Activated CD4-positive, alpha-beta T cell treated with anti-CD3 and anti-CD28 coated beads, Interleukin-2, amount 10 ng/mL, durations not matched to agents 24 days and 14 days (primary cell): ENCODE data around the gene ABCC8. TPM values are rescaled to one million over a fixed set of nuclear protein-coding genes. Genes with fewer than 3 reads are reported as not detected.
A peak's percentile ranks its signal among the peaks of the same experiment; 100 is the strongest.

ENCODE experiments used
- DNase-seq: peaks from one replicate; pipeline ENCODE4 v3.0.0; 2022
- H3K27ac Mint-ChIP-seq: one replicate; pipeline ENCODE4 v1.8.0; 2022; ENCODE audit warnings: mild to moderate bottlenecking, mixed read lengths
- H3K27me3 Mint-ChIP-seq: one replicate; pipeline ENCODE4 v1.8.0; 2022; ENCODE audit warnings: mixed read lengths
- H3K36me3 Mint-ChIP-seq: one replicate; pipeline ENCODE4 v1.8.0; 2022; ENCODE audit warnings: low read depth, mild to moderate bottlenecking, mixed read lengths
- H3K4me1 Mint-ChIP-seq: one replicate; pipeline ENCODE4 v1.8.0; 2021; ENCODE audit warnings: mixed read lengths
- H3K4me3 Mint-ChIP-seq: one replicate; pipeline ENCODE4 v1.8.0; 2022; ENCODE audit warnings: mild to moderate bottlenecking, moderate library complexity, mixed read lengths
- H3K9me3 Mint-ChIP-seq: one replicate; pipeline ENCODE4 v1.8.0; 2021; ENCODE audit warnings: mixed read lengths
- intact Hi-C: fragments of 100-400 bp; cut with micrococcal nuclease; formaldehyde crosslinking; loops from one replicate; pipeline ENCODE4 v1.15.1; 2023
- total RNA-seq: library from RNA; stranded (reverse); gene quantifications from 2 replicates; pipeline ENCODE4 v1.2.3, GENCODE V29; 2022

ABCC8 gene
- total RNA-seq, 1 donor from 2014 or later, result not detected

DNA sequence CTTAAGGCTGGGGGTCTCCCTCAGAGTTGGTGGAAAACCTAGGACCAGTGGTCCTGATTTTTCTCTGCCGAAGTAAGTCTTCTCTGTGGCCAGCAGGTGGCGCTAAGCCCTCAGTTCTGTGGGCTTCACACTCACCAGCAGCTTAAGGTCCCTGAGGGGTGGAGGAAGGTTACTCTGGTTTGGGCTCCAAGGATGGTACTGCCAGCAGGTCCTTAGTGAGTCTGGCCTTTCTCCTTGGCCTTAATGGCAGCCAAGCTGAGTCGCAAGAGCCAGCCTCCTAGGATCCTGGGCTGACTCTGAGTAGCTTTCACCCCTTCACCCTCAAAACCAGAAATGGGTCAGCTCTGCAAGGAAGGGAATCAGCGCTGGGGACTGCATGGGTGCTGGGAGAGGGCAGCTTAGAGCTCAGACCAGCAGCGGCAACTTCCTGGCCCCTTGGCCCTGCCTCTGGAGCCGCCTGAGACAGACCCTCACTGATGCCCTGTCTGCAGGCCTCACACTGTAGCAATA, 92.6 kb downstream of the ABCC8 start:
- H3K27ac Mint-ChIP-seq, result no peak overlapping the region
- H3K9me3 Mint-ChIP-seq, result no peaks in the 10 kb centered on the region
- intact Hi-C loops, result loop anchor here (1.0 to 10.0 kb wide), 4 partner anchors 120 to 351 kb away; partner anchors contain the start of gene KCNC1
- H3K27me3 Mint-ChIP-seq, result peaks cover 11% of the 10 kb centered on the region
- peaks cover 3% of the 10 kb centered on the region for H3K4me1 Mint-ChIP-seq
- DNase-seq, result peak; percentile 92
- no peak overlapping the region for H3K4me3 Mint-ChIP-seq
- H3K36me3 Mint-ChIP-seq, result peaks cover 4% of the 10 kb centered on the region

DNA sequence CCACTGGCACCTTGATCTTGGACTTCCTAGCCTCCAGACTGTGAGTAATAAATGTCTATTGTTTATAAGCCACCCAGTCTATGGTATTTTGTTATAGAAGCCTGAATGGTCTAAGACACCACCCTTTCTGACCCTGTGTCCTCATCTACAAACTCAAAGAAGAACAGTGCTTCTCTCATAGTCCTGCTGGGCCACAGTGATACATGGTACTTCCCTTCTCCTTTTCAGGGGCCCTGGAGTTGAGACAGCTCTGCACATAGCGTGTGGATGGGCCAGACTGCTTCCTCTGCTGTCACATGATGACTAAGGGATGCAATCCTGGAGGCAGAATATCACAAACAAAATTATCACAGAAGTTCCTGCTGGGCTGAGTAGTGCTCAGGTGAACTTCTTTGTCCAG, 93.2 kb downstream of the ABCC8 start:
- Mint-ChIP-seq H3K4me3 (no peak overlapping the region), H3K27me3 (peaks cover 11% of the 10 kb centered on the region), H3K36me3 (peaks cover 4% of the 10 kb centered on the region), H3K9me3 (no peaks in the 10 kb centered on the region), H3K27ac (no peak overlapping the region), H3K4me1 (peaks cover under 1% of the 10 kb centered on the region)
- no peak for DNase-seq
- intact Hi-C loops, result loop anchor here (10.0 kb wide), 1 partner anchor 351 kb away; the partner anchor contains the start of gene KCNC1

DNA sequence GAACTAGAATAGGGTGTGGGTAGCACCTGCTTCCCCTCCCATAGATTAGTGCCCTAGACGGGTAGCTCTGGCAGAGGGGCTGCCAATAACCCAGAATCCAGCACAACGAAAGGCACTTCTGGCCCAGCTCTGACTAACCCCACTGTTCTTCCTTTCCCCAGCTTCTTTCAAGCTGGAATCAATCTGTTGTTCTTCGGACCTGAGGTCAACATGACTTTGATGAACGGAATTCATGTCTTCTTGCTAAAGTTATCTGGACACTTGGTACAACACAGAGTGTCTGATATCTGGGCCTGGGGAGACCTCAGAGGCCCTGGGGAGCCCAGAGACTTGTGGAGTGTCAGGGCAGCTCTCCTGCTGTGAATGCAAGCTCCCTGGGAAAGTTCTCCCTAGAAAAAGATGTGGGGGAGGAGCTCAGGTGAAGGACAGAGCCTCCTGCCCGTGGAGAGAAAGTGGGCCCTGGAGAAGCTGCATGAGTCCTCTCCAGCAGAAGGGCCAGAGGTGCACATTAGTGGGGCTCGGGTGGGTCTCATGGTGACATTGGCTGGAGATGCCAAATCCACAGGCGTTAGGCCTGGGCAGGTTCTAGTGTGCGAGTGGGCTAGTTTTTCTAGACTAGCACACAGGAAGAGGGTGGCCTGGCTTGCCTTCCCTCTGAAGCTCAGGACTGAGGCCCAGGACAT, 94.5 kb downstream of the ABCC8 start:
- intact Hi-C loops, result loop anchor here (10.0 kb wide), 1 partner anchor 353 kb away; the partner anchor contains the start of gene KCNC1
- Mint-ChIP-seq H3K9me3 (no peaks in the 10 kb centered on the region), H3K36me3 (peaks cover 4% of the 10 kb centered on the region), H3K4me3 (no peak overlapping the region), H3K27ac (no peak overlapping the region), H3K4me1 (no peaks in the 10 kb centered on the region), H3K27me3 (peaks cover 7% of the 10 kb centered on the region)
- DNase-seq, result no peak

DNA sequence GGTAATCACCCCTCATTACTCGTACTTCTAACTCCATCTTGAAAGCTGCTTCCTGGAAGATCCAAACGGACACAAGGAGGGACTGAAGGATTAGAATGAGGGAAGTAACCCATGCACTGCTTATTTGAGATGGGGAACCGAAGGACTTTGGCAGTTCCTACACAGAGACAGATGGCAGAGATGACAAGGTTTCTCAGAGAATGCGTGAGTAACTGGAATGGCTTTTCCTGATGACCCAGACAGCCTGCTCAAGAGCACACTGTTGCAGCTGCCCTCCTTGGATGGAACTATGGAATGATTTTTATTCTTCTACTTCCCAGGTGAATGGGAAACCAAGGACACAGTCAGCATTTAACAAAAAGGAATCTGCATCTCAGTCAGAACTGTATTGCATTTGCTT, 95.5 kb downstream of the ABCC8 start:
- H3K27me3 Mint-ChIP-seq, result peaks cover 6% of the 10 kb centered on the region
- no peak overlapping the region for H3K27ac Mint-ChIP-seq
- no peaks in the 10 kb centered on the region for H3K4me1 Mint-ChIP-seq
- H3K36me3 Mint-ChIP-seq, result peaks cover 4% of the 10 kb centered on the region
- DNase-seq, result no peak
- intact Hi-C loops, result loop anchor here (10.0 kb wide), 1 partner anchor 354 kb away; the partner anchor contains the start of gene KCNC1
- no peak overlapping the region for H3K4me3 Mint-ChIP-seq
- H3K9me3 Mint-ChIP-seq, result no peaks in the 10 kb centered on the region

DNA sequence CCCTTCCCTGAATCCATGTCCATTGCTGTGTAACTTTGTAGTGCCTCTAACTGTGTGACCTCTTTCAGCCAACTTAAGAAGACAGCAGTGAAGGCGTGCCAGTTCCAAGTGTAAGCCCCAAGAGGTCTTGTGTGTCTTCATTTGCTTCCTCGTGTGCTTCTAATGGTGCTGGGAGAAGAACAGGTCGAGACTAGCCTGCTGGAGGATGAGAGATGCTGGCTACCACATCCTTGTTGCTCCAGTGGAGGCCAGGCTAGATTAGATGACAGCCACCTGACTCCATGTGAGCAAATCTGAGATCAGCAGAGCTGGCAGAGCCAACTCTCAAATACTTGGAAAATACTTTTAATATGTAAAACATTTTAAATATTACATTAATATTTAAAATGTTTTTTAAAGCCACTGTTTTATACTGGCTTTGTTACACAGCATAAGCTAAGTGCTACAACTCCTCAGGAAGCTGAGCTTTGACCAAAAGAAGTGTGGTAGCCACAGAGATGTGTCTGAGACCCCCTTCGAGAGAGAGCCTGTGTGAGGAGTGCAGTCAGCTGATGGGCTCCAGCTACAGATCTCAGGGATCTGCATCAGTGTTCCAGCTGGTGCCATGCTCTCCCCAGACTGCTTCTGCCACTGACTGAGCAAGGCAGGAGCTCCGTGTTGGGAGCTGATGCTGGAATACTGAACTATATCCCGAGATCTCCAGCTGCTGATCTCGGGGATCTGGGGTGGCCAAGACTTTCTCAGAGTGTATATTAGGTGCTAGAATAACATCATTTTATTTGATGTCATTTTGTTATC, 97.1 kb downstream of the ABCC8 start:
- peaks cover 2% of the 10 kb centered on the region for H3K27me3 Mint-ChIP-seq
- peaks cover 4% of the 10 kb centered on the region for H3K36me3 Mint-ChIP-seq
- H3K27ac Mint-ChIP-seq, result no peak overlapping the region
- H3K9me3 Mint-ChIP-seq, result no peaks in the 10 kb centered on the region
- intact Hi-C loops, result loop anchor here (10.0 kb wide), 1 partner anchor 355 kb away; the partner anchor contains the start of gene KCNC1
- H3K4me3 Mint-ChIP-seq, result no peak overlapping the region
- H3K4me1 Mint-ChIP-seq, result no peaks in the 10 kb centered on the region
- DNase-seq, result no peak

DNA sequence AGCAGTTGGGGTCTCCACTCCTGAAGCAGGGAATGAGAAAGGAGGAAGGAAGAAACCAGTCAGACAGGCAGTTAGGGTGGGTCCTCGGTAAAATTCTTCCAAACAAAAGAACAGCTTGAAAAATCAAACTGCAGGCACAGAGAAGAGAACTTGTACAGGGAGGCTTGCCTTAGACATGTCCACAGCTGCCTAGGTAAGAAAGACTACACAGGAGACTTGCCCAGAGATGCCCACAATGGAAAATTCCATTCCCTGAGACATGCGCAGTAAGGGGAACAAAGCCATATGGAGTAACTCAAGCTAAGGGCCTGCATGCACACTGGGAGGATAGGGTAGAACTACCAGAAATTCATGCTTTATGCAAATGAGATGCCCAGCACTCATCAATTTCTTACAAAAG, 98.0 kb downstream of the ABCC8 start:
- no peak overlapping the region for H3K27ac Mint-ChIP-seq
- no peaks in the 10 kb centered on the region for H3K9me3 Mint-ChIP-seq
- no peak for DNase-seq
- intact Hi-C loops, result no loop called here
- peaks cover 5% of the 10 kb centered on the region for H3K36me3 Mint-ChIP-seq
- H3K4me3 Mint-ChIP-seq, result no peak overlapping the region
- no peaks in the 10 kb centered on the region for H3K4me1 Mint-ChIP-seq
- H3K27me3 Mint-ChIP-seq, result peaks cover 2% of the 10 kb centered on the region

DNA sequence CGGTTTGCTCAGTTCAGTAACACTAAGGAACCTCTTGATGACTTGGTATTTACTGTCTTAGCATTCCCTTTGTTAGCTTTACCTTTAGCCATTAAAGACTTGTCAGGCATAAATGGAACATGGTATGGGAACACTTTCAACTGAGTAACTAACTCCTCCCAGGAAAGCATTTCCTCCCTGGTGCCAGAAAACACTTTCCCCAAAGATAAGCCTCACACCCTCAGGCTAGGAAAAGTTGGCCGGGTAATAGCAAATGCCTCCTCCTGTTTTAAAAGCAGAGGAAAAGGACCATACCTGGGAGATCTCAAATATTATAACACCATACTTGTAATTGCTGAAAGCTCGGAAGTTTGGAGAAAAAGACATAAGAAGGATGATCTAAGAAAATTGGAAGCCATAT, 100.2 kb downstream of the ABCC8 start:
- Mint-ChIP-seq H3K9me3 (peaks cover 11% of the 10 kb centered on the region), H3K4me3 (no peak overlapping the region), H3K27me3 (peaks cover 1% of the 10 kb centered on the region), H3K36me3 (peaks cover 19% of the 10 kb centered on the region), H3K4me1 (no peaks in the 10 kb centered on the region), H3K27ac (no peak overlapping the region)
- intact Hi-C loops, result no loop called here
- DNase-seq, result no peak

DNA sequence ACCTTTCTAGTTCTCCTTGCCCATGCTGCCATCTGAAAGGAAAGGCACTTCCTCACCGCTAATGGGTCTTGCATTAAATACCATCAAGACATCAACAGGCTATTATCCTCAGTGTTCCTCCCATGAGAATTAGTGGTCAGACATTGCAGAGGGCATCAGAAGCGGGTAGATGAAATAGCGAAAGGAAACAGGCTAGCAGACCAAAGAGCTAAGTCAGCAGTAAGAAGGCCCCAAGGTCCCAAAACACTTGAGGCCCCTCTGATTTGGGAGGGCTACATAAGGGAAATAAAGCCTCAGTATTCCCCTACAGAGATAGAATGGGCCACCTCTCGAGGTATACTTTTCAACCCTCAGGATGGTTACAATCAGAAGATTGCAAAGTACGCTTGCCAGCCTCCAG, 101.1 kb downstream of the ABCC8 start:
- no peak for DNase-seq
- peaks cover 28% of the 10 kb centered on the region for H3K36me3 Mint-ChIP-seq
- peaks cover 20% of the 10 kb centered on the region for H3K9me3 Mint-ChIP-seq
- H3K27me3 Mint-ChIP-seq, result no peaks in the 10 kb centered on the region
- no peak overlapping the region for H3K4me3 Mint-ChIP-seq
- H3K4me1 Mint-ChIP-seq, result no peaks in the 10 kb centered on the region
- no peak overlapping the region for H3K27ac Mint-ChIP-seq
- intact Hi-C loops, result no loop called here

DNA sequence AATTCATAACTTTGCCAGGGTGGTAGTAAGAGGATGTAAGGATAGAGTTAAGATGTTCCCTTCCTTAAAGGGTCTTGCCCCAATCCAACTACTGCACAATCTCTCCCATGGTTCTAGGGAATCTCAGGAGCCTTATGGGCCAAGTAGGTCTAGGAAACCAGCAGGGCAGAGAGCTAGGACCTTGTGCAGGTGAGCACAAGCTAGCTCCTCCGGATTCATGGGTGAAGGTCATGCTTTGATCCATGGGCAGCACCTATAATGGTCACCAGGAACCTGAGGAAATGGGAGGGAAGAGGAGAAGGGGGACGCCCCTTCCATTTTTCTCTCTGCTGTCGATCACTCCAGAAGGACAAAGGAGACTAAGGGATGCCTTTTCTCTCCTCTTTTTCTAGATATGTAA, 105.0 kb downstream of the ABCC8 start:
- no peak overlapping the region for H3K4me3 Mint-ChIP-seq
- peaks cover 44% of the 10 kb centered on the region for H3K36me3 Mint-ChIP-seq
- H3K27me3 Mint-ChIP-seq, result no peaks in the 10 kb centered on the region
- intact Hi-C loops, result no loop called here
- peaks cover 10% of the 10 kb centered on the region for H3K4me1 Mint-ChIP-seq
- H3K27ac Mint-ChIP-seq, result no peak overlapping the region
- H3K9me3 Mint-ChIP-seq, result peaks cover 31% of the 10 kb centered on the region
- DNase-seq, result no peak

DNA sequence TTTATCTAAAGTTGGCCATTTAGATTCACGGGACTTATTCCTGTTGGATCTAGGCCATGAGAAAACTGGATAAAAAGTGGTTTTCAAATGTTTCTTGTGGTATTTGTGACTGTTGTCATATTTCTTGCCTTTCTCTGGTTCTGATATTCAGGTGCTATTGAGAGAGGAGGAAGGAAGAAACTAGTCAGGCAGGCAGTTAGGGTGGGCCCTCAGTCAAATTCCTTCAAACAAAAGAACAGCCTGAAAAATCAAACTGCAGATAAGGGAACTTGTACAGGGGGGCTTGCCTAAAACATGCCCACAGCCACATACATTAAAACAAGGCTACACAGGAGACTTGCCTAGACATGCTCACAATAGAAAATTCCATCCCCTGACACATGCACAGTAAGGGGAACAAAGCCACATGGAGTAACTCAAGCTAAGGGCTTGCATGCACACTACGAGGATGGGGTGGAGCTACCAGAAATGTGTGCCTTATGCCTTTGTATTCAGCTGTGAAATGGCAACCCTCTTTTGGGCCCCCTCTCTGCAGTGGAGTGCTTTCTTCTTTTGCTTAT, 106.9 kb downstream of the ABCC8 start:
- Mint-ChIP-seq H3K4me1 (peaks cover 10% of the 10 kb centered on the region), H3K36me3 (peaks cover 47% of the 10 kb centered on the region), H3K4me3 (no peak overlapping the region), H3K9me3 (peaks cover 31% of the 10 kb centered on the region), H3K27me3 (peaks cover 5% of the 10 kb centered on the region), H3K27ac (peak overlapping the region; percentile 40)
- intact Hi-C loops, result loop anchor here (1.0 kb wide), 1 partner anchor 138 kb away; no protein-coding TSS in a partner anchor
- no peak for DNase-seq

DNA sequence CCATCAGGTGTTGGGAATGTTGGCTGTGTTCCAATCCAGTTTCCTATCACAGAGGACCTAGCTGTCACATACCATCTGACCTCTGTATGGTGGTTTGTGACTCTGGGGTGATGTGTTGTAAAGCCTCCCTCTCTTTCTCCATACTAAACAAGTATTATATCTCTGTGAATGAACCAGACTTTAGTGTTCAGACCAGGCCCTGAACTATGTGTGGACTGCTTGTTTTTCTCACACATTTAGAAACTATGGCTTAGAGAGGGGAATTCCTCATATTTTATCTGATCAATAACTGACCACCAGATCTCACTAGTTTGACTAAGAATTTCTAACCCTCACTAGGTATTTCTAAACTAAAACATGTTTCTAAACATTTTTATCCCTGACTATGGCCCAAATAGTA, 107.6 kb downstream of the ABCC8 start:
- peaks cover 45% of the 10 kb centered on the region for H3K36me3 Mint-ChIP-seq
- peaks cover 31% of the 10 kb centered on the region for H3K9me3 Mint-ChIP-seq

DNA sequence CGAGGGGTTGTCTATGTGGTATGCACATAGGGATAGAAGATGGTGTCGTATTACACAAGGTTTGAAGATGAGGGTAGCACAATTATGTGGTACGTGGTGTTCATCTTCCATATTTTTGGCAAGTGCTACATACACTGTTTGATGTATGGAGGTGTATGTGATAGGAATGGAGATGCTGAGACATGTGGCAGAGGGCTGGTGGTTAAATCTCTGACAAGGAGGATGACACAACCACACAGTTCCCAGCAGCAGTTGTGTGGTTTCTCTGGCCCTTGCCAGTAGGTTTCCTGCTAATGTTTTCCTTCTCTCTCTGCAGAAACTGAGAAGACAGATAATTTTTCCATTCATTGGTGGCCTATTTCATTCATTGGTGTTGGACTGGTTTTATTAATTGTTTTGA, 108.1 kb downstream of the ABCC8 start:
- Mint-ChIP-seq H3K4me1 (peaks cover 10% of the 10 kb centered on the region), H3K27me3 (peaks cover 5% of the 10 kb centered on the region), H3K36me3 (peaks cover 45% of the 10 kb centered on the region), H3K4me3 (no peak overlapping the region), H3K27ac (peak overlapping the region; percentile 45), H3K9me3 (peaks cover 31% of the 10 kb centered on the region)
- intact Hi-C loops, result loop anchor here (1.0 kb wide), 1 partner anchor 14 kb away; no protein-coding TSS in a partner anchor
- no peak for DNase-seq

More for the DNA sequence above, 107.6 kb downstream of the ABCC8 start:
- no peak for DNase-seq
- Mint-ChIP-seq H3K27me3 (peaks cover 5% of the 10 kb centered on the region), H3K4me3 (peak overlapping the region; percentile 20), H3K4me1 (peaks cover 10% of the 10 kb centered on the region), H3K27ac (peak overlapping the region; percentile 45)
- intact Hi-C loops, result loop anchor here (1.0 kb wide), 1 partner anchor 138 kb away; no protein-coding TSS in a partner anchor

DNA sequence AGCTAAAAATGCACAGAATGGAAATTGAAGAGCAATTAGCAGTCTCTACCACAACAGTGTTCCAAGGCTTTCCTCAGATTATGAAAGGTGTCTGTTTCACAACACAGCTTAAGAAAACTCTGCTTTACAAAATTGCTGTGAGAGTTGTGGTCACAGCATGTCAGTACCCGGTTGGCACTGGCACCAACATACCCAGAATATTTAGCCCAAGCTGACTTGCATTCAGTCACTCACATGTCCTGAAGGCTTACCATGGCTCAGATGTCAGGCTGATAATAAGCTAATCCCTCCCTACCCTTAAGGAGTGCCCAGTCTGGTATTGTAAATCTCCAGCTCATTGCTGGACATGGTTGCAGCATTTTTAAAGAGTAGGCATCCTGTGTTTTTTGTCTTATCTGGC, 110.2 kb downstream of the ABCC8 start:
- H3K36me3 Mint-ChIP-seq, result peaks cover 34% of the 10 kb centered on the region
- no peak overlapping the region for H3K27ac Mint-ChIP-seq

More for the DNA sequence above, 110.2 kb downstream of the ABCC8 start:
- intact Hi-C loops, result no loop called here
- Mint-ChIP-seq H3K4me1 (peaks cover 10% of the 10 kb centered on the region), H3K4me3 (no peak overlapping the region), H3K27me3 (peaks cover 5% of the 10 kb centered on the region), H3K9me3 (peaks cover 21% of the 10 kb centered on the region)
- DNase-seq, result no peak
